HG03095 (cell line): ENCODE data around the gene ARHGAP1.
A peak's percentile ranks its signal among the peaks of the same experiment; 100 is the strongest.
"Not testable (repeated sequence)": the region's sequence is repeated elsewhere in the genome, so short reads cannot be mapped to it uniquely, and the experiment has no call there.

Experiments
- ATAC-seq: cut with Tn5 transposase; IDR thresholded peaks from one replicate; pipeline ENCODE4 v1.9.1; 2021; ENCODE audit warnings: moderate library complexity; ENCODE audit not compliant: unreplicated experiment

Gene ARHGAP1

GRCh38 chr11:46724088-46724487, 23.7 kb upstream of the ARHGAP1 start:
- ATAC-seq, result no peak

- ATAC-seq, result no peak
These were observed 22.9 kb upstream of the ARHGAP1 start for GRCh38 chr11:46723359-46723680.

GRCh38 chr11:46722566-46723358, 22.3 kb upstream of the ARHGAP1 start:
- ATAC-seq, result no peak

DNA sequence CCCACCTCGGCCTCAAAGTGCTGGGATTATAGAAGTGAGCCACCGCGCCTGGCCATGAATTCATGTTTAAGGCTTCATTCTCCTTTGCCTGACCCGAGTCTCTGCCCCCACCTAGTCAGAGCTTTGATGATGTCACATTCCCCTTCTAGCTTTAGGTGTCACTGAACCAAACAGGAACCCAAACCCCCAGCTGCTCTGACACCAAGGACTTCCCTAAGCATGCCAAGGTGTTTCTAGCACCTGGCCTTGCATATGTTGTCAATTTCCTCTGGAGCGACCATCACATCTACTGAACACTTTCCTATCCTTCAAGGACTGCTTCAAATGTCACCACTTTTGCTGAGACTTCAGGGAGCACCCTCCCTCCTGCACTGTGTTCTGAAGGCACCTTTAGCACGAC, 20.9 kb upstream of the ARHGAP1 start:
- ATAC-seq, result no peak

- ATAC-seq, result no peak
These were observed 19.3 kb upstream of the ARHGAP1 start for GRCh38 chr11:46719543-46720218.

DNA sequence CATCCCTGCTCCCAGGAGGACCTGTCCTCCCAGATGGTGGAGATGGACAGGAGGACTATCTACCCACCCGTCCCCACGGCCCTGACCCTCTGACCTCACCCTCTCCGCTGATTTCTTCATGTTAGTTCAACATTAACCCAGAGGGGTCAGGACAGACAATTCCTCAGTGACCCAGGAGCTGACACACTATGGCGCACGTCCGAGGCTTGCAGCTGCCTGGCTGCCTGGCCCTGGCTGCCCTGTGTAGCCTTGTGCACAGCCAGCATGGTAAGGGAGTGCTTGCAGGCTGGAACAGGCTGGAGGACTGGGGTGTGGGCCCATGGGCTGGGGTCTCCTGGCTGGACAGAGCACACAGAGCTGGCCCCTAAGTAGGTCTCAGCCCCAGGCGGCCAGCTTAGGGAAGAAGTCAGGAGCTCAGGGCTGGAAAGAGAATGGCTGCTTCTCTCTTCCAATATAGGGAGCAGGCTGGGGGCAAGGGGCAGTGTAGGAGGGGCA, 18.7 kb upstream of the ARHGAP1 start, which contains the start of gene F2:
F2 (plus strand) TSS at position 166 of the 495 bp plus-strand sequence; CDS start at position 189, 23 bp downstream.
- no peak for ATAC-seq

GRCh38 chr11:46718155-46719019, 18.0 kb upstream of the ARHGAP1 start:
- no peak for ATAC-seq

GRCh38 chr11:46717825-46718154, 17.4 kb upstream of the ARHGAP1 start:
- ATAC-seq, result not testable (repeated sequence)

GRCh38 chr11:46712874-46713576, 12.6 kb upstream of the ARHGAP1 start:
- ATAC-seq, result no peak

DNA sequence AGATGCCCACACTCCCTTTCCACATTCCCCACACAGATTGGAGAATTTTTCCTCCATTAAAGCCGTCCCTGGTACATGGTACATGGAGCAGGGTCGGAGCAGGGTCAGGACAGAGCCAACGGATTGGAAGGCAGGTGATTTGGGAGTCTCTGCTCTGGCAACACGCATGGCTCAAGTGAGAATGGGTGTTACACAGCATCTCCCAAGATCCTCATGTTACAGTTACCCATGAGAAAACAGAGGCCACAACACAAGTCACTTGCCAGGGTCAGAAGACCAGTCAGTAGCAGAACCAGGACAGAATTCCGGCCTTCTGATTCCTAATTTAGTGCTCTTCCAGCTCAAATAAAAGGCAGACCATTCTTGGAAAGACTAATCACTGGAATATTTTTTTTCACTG, 10.9 kb upstream of the ARHGAP1 start:
- ATAC-seq, result no peak

GRCh38 chr11:46710821-46711269, 10.4 kb upstream of the ARHGAP1 start:
- no peak for ATAC-seq

GRCh38 chr11:46709351-46709750, 8.9 kb upstream of the ARHGAP1 start:
- ATAC-seq, result not testable (repeated sequence)

DNA sequence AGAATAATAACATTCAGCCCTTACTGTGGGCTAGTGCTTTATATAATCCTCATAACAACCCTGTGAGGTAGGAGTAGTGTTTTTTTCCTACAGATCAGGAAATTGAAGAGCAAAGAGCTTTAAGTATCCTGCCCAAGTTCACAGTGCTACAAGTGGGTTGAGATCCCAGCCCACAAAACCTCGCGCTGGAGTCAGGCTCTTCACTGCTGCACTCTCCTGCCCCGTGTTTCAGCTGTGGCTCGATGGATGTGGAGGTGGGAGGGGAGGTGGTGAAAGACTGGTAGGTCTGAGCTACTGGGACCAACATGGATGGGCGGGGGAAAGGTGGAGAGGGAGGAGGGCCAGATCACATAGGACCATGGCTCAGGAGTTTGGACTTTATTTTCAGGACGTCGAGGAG, 6.5 kb upstream of the ARHGAP1 start:
- no peak for ATAC-seq

GRCh38 chr11:46705070-46705688, 4.8 kb upstream of the ARHGAP1 start:
- no peak for ATAC-seq

DNA sequence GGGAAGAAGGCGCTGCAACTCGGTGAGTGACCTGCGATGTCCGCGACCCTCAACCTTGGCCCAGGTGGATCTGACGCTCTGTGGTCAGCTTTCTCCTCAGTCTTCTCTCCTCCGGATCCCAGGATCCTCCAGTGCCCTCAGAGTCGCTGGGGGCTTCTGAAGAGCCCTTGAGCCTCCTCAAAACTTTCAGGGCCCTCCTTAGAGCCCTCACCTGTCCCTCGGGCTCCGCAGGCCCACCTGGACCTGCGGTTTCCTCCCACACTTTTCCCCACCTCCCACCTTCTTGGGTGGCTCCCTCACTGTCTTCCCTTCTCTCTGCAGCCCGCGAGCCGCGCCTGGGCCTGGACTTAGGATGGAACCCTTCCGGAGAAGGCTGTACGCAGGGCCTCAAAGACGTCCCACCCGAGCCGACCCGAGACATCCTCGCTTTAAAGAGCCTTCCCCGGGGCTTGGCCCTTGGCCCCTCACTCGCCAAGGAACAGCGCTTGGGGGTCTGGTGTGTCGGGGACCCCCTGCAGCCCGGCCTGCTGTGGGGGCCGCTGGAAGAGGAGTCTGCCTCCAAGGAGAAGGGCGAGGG, 747 bp upstream of the ARHGAP1 start:
- peak; percentile 1 for ATAC-seq

DNA sequence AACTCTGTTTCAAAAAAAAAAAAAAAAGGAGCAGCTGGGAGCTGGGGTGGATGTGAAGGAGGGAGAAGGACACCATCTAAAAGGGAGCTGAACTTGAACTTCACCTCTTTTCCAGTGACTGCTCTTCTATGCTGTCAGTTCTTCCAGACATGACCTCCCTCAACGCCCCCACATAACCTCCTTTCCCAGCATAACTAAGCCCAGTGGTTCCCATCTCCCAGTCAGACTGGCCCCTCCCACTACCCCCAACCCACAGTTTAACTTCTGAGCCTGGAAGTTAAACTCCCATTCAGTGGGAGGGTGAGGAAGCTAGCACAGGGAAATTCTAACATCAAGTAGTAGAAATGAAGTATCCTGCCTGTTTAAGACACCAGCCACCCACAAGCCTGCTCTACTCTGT, 1.8 kb downstream of the ARHGAP1 start:
- no peak for ATAC-seq

- ATAC-seq, result no peak
These were observed 2.7 kb downstream of the ARHGAP1 start for GRCh38 chr11:46697723-46698122.

- ATAC-seq, result no peak
These were observed 3.1 kb downstream of the ARHGAP1 start for GRCh38 chr11:46697303-46697702.

DNA sequence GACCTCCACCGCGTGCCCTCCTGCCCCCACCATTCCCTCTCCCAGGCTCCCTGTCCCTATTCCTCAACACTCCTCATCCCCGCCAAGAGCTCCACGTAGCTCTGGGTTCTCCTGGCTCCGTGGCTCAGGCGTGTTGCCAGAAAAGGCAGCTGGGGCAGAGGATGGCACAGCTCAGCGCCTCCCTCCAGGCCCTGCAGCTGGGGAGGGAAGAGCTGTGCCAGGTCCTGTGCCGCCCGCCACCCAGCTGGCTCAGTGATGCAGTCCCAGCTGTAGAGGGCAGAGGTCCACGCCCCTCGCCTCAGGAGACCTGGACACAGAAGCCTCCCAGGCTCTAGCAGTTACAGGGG, 4.2 kb downstream of the ARHGAP1 start:
- ATAC-seq, result no peak
